GM08714 (cell line): Measurements from ENCODE around the gene DNAAF3.
"Not testable (repeated sequence)": the region's sequence is repeated elsewhere in the genome, so short reads cannot be mapped to it uniquely, and the experiment has no call there.

Source experiments
- H3K4me3 ChIP-seq: fragments of 200-500 bp; sonication (Bioruptor generic); 2 replicates; pipeline ENCODE4 v1.5.1; 2014; ENCODE audit warnings: mild to moderate bottlenecking, low read length, inconsistent platforms
- ZNF274 ChIP-seq: IDR thresholded peaks from 2 replicates; pipeline ENCODE4 v1.6.1; 2012; ENCODE audit warnings: mild to moderate bottlenecking, low read depth, low read length

Gene DNAAF3

DNA sequence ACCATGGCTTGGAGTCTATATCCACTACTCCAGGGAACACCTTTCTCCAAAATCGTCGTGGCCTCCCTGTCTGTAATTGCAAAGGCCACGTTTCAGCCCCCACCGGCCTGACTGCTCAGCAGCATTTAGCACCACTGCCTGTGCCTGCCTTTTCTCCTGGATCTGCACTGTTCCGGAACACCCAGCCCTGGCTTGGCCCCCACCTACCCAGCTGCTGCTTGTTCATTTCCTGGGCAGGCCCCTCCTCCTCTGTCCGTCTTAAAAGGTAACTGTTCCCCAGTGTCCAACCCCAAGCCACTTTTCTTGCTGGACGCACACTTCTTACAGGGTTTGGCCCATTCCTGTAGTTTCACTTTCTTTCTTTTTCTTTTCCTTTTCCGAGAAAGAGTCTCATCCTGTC, 22.2 kb upstream of the DNAAF3 start:
- no peak overlapping the region for H3K4me3 ChIP-seq
- TF ChIP-seq ZNF274: no peak

DNA sequence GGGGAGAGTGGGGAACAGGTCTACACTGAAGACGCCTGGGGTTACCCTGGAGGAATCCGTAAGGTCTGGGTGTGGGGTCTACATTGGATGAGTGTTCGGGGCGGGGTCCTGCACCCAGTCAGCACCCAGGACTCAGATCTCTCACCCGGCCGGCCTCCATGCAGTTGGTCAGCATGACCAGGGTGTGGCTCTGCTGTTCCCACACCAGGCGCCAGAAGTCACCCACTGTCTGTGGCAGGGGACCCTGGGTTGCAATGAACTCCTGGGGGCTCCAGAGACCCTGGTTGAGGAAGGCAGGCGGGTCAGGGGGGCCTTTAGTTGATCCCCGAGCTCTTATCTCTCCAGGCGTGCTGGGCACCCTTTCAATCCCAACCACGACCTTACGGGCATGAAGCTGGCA, 19.7 kb upstream of the DNAAF3 start:
- TF ChIP-seq ZNF274: no peak
- no peak overlapping the region for H3K4me3 ChIP-seq

GRCh38 chr19:55181740-55182139, 15.3 kb upstream of the DNAAF3 start:
- TF ChIP-seq ZNF274: no peak
- H3K4me3 ChIP-seq: no peak overlapping the region

GRCh38 chr19:55179606-55180484, 13.4 kb upstream of the DNAAF3 start, which contains the start of gene SYT5:
Gene SYT5 (minus strand): TSS chr19:55180289. CDS start chr19:55179041, 1,248 bp downstream.
- no peak within 1 kb of the TSS; the same call in 1 of the 2 replicates for H3K4me3 ChIP-seq
- no peak for TF ChIP-seq ZNF274

DNA sequence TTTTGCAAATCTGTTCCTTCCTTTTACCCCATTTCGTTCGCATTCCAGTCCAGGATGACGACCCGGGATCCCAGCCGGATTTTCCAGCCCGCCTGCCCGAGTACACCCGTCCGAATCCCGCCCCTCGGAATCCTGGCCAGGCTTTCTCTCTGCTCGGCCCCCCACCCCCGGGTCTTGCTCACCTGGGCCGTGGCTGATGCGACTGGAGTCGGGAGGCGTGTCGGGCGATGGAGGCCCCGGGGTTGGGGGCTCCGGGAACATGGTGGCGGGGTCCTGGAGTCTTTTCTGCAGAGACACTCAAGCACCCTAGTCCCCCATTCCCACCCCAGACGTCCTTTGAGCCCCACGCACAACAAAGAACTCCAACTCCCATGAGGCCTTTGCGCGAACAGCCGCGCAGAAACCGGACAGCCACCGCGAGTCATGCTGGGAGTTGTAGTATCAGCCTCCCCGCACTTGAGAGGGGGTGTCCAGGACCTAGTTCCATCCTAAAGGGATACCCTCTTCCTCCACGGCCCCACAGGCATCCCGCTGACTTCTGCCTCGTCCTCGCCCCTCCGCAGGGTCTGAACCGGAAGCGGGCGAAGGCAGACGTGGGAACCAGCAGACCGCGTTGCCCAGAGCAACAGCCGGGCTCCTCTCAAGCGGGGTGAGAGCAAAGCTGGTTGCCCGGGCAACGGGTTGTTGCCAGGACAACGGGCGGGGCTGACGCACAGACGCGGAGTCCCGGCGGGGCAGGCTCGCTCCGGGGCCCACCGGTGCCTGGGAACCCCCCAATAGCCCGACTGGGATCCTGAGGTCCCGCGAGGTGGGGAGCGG, 12.6 kb upstream of the DNAAF3 start:
- no peak for TF ChIP-seq ZNF274
- no peak overlapping the region; the same call in 1 of the 2 replicates for H3K4me3 ChIP-seq

DNA sequence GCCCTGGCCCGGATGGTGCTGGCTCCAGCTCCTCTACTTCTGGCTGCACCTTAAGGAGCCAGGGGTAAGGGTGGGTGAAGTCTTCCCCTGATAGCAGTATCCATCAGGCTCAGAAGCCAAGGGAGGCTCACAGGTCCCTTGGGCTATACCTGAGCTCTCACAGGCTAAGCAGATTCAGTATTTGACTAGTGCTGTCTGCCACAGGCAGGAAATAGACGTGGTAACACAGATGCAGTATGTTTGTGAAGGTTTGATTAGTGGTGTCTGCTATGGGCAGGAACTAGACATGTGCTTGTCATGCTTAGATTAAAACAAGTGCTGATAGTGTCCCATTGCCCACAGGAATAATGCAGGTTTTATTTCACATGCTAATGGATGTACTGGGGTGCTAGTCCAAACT, 9.7 kb upstream of the DNAAF3 start:
- no peak overlapping the region for H3K4me3 ChIP-seq
- TF ChIP-seq ZNF274: no peak

DNA sequence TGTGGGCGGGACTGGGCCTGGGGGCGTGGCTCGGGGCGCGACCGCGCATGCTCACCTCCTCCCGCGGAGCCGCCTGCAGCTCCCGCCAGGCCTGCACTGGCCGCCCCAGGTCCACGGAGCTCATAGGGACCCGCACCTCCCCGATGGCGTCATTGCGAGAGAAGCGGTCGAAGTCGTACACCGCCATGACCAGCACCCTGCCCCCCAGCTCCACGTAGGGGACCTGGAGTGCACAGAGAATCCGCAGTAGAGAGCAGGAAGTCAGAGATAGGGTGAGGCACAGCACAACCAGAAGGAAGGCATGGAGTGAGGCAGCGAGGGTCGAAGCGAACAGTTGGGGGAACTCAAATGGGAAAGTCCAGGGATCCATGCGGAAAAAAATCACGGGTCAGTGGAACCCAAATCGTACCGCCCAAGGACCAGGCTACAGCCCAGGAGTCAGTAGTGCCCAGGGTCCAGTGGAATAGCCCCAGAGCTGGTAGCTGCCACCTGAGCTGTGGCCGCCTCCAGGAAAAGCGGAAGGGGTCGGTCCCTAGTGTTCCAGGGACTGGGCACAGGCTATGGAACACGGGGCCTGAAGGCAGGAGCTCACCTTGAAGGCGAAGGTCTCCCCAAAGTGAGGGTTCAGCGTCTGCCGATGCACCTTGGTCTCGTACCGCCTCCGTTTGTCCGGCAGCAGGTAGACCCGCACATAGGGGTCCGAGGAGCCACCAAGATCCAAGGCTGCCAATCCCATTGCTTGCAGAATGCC, 8.9 kb upstream of the DNAAF3 start:
- no peak for TF ChIP-seq ZNF274
- H3K4me3 ChIP-seq: no peak overlapping the region

GRCh38 chr19:55174425-55175116, 8.2 kb upstream of the DNAAF3 start:
- no peak for TF ChIP-seq ZNF274
- H3K4me3 ChIP-seq: no peak overlapping the region

- no peak for TF ChIP-seq ZNF274
- H3K4me3 ChIP-seq: 0 out of 2 replicates have a peak overlapping the region, but pooled peaks have one; percentile 7
These were observed 7.4 kb upstream of the DNAAF3 start for GRCh38 chr19:55173714-55174409.

- no peak for TF ChIP-seq ZNF274
- no peak overlapping the region for H3K4me3 ChIP-seq
These were observed 6.8 kb upstream of the DNAAF3 start for GRCh38 chr19:55173186-55173713.

- TF ChIP-seq ZNF274: no peak
- no peak overlapping the region for H3K4me3 ChIP-seq
These were observed 6.3 kb upstream of the DNAAF3 start for GRCh38 chr19:55172741-55173140.

DNA sequence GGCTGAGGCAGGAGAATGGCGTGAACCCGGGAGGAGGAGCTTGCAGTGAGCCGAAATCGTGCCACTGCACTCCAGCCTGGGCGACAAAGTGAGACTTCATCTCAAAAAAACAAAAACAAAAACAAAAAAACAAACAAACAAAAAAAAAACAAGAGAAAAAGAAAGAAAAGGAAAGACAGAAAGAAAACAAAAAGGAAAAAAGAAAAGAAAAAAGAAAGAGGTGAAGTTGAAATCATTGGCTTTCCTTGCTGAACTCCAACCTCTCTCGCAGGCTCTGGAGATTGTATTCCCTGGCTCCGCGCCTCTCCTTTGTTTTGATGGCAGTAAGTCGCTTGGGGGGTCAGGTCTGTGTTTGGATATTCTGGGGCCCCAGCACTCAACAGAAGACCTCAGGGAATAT, 5.9 kb upstream of the DNAAF3 start:
- H3K4me3 ChIP-seq: not testable (repeated sequence)

DNA sequence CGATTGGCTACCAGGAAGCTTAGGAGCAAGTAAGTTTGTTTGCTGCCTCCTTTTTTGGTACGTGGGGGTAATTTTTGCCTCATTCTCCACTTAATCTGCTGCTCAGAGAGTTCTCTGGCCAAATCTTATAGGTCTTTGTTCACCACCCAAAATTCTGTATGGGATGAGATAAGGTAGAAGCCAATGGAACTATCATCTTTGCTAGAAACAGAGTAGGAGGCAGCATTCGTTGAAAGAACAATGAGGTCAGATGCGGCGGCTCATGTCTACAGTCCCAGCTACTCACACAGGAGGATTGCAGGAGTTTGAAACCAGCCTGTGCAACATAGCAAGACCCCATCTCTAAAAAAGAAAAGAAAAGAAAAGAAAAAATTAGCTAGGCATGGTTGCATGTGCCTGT, 5.0 kb upstream of the DNAAF3 start:
- H3K4me3 ChIP-seq: no peak overlapping the region
- no peak for TF ChIP-seq ZNF274
